Stimulated activated CD8-positive, alpha-beta memory T cell treated with anti-CD3 and anti-CD28 coated beads, Interleukin-7, amount 100 ng/mL, for 48 hours (primary cell): ENCODE results near the gene APBA2.

Source experiments
- DNase-seq, 2 donors: peaks; one replicate each; pipeline ENCODE4 v3.0.0-alpha.2; 2020; ENCODE audit warnings: low read depth in 1 of 2; ENCODE audit errors: extremely low read depth in 1 of 2

The APBA2 gene

GRCh38 chr15:28955160-28955992 is 69.6 kb downstream of the APBA2 start:
- DNase-seq = peak in 1 of 2 donors; percentile 18

GRCh38 chr15:28955993-28956421 is 70.2 kb downstream of the APBA2 start:
- DNase-seq = no peak

DNA sequence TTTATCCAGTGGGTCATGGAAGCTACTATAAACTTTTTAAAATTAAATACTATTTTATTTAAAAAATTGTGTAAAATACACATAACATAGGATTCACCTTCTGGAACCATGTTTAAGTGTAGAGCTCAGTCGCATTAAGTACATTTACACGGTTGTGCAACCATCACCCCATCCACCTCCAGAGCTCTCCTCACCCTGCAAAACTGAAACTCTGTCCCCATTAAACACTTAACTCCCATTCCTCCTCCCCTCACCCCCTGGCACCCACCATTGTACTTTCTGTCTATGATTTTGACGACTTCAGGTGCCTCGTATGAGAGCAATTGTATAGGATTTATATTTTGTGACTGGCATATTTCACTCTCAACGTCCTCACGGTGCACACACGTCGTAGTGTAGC is 70.7 kb downstream of the APBA2 start:
- DNase-seq = no peak

DNA sequence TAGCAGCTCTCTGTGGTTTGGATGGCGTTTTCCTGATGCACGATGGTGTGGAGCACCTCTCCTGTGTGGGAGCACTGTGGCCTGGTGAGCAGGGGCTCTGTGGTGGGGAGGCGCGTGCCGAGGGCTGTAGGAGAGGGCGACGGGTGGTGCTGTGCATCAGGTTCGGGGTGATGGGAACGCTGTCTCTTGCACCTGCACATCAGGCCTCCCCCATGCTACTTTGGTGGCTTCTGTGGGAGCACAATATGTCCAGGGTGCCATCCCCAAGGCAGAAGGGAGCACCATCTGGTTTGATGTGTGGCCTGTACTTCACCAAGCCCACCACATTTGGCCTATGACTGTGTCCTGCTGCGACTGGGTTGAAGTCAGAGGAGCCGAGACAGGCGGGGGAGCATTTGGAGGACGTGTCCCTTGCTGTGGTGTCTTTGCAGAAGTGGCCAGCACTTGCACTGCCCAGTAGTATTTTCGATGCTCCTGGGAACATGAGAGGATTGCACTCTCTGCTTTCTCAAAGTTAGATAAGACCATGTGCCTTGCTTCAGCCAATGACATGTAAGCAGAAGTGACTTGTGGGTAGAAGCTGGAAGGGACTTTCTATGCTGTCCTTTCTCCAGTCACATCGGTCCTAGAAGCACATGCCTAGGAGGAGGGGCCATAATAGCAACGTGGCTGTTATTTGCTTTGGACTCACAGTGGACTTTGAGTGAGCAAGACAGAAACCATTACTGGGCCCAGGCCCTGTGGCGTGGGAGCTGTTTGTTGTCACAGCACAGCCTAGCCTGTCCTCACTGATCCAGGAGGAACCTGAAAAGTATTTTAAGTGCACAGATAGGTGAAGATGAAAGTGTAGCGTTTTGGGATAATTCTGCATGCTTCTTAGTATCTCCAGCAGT is 72.1 kb downstream of the APBA2 start:
- DNase-seq = no peak

DNA sequence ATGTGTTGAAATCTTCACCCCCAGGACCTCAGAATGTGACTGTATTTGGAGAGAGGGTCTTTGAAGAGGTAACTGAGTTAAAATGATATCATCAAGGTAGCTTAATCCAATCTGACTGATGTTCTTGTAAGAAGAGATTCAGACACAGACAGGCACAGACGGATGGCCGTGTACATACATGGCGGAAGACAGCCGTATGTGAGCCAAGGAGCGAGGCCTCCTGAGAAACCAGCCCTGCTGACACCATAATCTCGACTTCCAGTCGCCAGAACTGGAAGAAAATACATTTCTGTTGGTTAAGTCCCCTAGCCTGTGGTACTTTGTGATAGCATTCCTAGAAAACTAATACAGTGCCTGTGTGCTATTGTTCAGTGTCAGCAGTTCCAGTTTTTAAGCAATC is 73.6 kb downstream of the APBA2 start:
- DNase-seq = no peak

DNA sequence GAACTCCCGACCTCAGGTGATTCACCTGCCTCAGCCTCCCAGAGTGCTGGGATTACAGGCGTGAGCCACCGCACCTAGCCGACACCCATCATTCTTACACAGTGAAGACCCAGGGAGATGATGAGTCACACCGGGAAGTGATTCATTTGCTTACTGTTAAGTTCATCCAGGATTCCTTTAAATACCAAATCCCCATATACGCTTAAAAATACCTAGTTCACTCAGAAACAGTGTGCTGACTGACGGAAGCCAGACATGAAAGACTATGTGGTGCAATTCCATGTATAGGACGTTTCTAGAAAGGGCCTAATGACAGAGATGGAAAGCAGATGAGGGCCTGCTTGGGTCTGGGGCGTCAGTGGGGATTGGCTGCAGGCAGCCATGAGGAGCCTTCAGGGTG is 75.2 kb downstream of the APBA2 start:
- no peak for DNase-seq

- DNase-seq = no peak
These were observed 75.6 kb downstream of the APBA2 start for GRCh38 chr15:28961391-28961790.

DNA sequence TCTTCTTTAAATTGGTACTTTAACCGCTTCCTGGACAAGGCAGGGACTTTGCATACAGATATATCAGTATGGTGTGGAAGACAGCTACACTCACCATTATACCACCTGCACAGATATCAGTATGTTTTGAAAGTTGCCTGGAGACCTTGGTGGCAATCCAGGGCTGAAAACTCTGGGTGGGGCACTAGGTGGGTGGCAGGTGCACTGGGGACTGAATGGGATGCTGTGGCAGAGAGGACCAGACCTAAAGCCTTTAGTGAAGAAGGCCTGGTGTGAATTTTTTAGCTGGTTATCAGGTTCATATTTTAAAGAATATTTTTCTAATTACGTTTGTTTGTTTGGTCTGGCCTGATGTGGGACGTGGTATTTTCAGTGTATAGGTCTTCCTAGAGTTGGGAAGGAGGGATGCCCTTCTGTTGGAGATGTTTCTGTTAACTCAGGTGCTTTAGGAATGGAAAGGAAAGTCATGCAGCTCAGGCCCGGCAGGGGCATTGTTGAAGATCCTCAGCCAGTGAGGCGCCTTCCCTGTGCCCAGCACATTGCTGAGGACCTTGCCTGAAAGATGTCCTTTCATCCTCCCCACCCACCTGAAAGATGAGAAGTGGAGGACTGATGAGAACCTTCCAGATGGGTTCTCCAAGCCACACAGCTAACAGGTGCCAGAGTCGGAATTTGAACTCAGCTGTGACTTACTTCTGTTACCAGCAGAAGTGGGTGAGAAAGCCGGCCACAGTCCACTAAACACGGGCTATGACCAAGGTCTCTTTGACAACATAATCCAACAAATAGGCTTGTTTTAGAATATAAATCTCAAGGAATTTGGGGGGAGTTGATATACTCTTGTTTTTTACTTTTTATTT is 77.3 kb downstream of the APBA2 start:
- no peak for DNase-seq

GRCh38 chr15:28963711-28964081 is 77.9 kb downstream of the APBA2 start:
- DNase-seq = no peak

GRCh38 chr15:28964098-28964497 is 78.3 kb downstream of the APBA2 start:
- no peak for DNase-seq

- DNase-seq = no peak
These were observed 81.3 kb downstream of the APBA2 start for GRCh38 chr15:28967066-28967465.

DNA sequence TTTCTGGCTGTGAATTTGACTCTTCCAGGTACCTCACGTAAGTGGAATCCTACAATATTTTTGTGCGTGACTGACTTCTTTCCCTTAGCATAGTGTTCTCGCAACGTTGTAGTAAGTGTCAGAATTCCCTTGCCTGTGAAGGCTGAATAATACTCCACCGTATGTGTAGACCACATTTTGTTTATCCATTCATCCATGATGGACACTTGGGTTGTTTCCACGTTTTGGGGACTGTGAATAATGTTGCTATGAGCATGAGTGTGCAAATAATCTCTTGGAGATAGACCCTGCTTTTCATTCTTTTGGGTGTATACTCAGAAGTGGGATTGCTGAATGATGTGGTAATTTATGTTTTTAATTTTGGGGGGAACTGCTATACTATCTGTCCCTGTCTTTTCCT is 82.2 kb downstream of the APBA2 start:
- no peak for DNase-seq

GRCh38 chr15:28969511-28970085 is 83.8 kb downstream of the APBA2 start:
- DNase-seq = no peak

DNA sequence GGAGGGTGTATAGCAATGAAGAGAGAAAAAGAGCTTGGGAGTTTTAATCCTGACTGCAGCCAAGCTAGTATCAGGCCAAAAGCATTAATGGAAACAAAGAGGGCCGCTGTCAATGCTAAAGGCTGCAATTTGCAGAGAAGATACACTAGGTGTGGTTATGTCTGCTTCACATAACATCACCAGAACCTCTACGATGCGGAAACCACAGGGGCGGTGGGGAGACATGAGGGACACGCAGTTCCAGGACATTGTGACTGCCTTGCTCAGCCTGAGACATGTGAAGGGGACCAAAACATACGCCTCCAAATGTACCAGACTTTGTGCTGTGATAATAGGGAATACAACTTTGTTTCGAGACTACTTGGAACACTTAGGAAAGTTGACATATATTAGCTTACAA is 88.4 kb downstream of the APBA2 start:
- no peak for DNase-seq

- DNase-seq = no peak
These were observed 90.0 kb downstream of the APBA2 start for GRCh38 chr15:28975766-28976179.

- DNase-seq = no peak
These were observed 91.7 kb downstream of the APBA2 start for GRCh38 chr15:28977377-28978010.

GRCh38 chr15:28978011-28978378 is 92.2 kb downstream of the APBA2 start:
- no peak for DNase-seq

- no peak for DNase-seq
These were observed 92.9 kb downstream of the APBA2 start for GRCh38 chr15:28978661-28979060.

GRCh38 chr15:28979208-28979841 is 93.6 kb downstream of the APBA2 start:
- no peak for DNase-seq
